SK-N-SH (cell line): ENCODE measurements around the gene PDCD6IP. TPM values are rescaled to one million over a fixed set of nuclear protein-coding genes. Genes with fewer than 3 reads are reported as not detected.

Experiments used
- CTCF ChIA-PET: fragments of 300-600, 350-600 bp; formaldehyde crosslinking; extraction: SDS; loops from one replicate; lab custom pipeline; 2021; lab: Yijun Ruan, JAX
- POLR2A ChIA-PET: fragments of 350-600 bp; sonication (Branson Sonifier 250); formaldehyde crosslinking; extraction: SDS; loops from one replicate; lab custom pipeline; 2020; ENCODE audit warnings: antibody characterized with exemption, inconsistent platforms; lab: Yijun Ruan, JAX
- DNase-seq: peaks from one replicate; pipeline ENCODE4 v3.0.0; 2012
- H2AFZ ChIP-seq: fragments of 200-600 bp; sonication (generic); 2 replicates; pipeline ENCODE4 v1.8.1; 2016; ENCODE audit warnings: antibody characterized with exemption, mild to moderate bottlenecking, low read depth
- H3F3A ChIP-seq: fragments of 200-600 bp; sonication (generic); replicated peaks from 2 replicates; pipeline ENCODE3; 2016; ENCODE audit warnings: antibody characterized with exemption, mild to moderate bottlenecking; ENCODE audit not compliant: insufficient read depth
- H3K27ac ChIP-seq, 2 experiments: fragments of 200-500 bp in 1 of 2; fragments of 200-600 bp in 1 of 2; sonication (Bioruptor generic) in 1 of 2; sonication (generic), shearing (Covaris generic) in 1 of 2; 2 replicates each; pipeline versions ENCODE4 v1.5.1 to v1.6.1; 2014 to 2016; ENCODE audit warnings: low read depth in 2 of 2, inconsistent platforms in 1 of 2, low read length in 1 of 2, mild to moderate bottlenecking in 1 of 2, mixed read lengths in 1 of 2
- H3K27me3 ChIP-seq: fragments of 200-600 bp; sonication (generic), shearing (Covaris generic); 2 replicates; pipeline ENCODE4 v1.6.1; 2016; ENCODE audit warnings: mixed run types; ENCODE audit not compliant: insufficient read depth
- H3K36me3 ChIP-seq, 2 experiments: fragments of 200-500 bp in 1 of 2; fragments of 200-600 bp in 1 of 2; sonication (Bioruptor generic) in 1 of 2; sonication (generic) in 1 of 2; replicated peaks in 1 of 2; 2 replicates each; pipeline versions ENCODE3 to v1.5.1; 2014 to 2016; ENCODE audit warnings: low read length in 1 of 2, mild to moderate bottlenecking in 1 of 2; ENCODE audit not compliant: insufficient read depth in 2 of 2, control insufficient read depth in 1 of 2
- H3K4me1 ChIP-seq, 2 experiments: fragments of 200-500 bp in 1 of 2; fragments of 200-600 bp in 1 of 2; sonication (Bioruptor generic) in 1 of 2; sonication (generic), shearing (Covaris generic) in 1 of 2; 2 replicates each; pipeline versions ENCODE4 v1.5.1 to v1.6.1; 2014 to 2016; ENCODE audit warnings: low read depth in 1 of 2, low read length in 1 of 2, mixed run types in 1 of 2; ENCODE audit not compliant: insufficient read depth in 2 of 2, control insufficient read depth in 1 of 2
- H3K4me2 ChIP-seq: fragments of 200-600 bp; sonication (generic), shearing (Covaris generic); 2 replicates; pipeline ENCODE4 v1.6.1; 2017; ENCODE audit warnings: mixed run types
- H3K4me3 ChIP-seq, 2 experiments: fragments of 200-500 bp in 1 of 2; fragments of 200-600 bp in 1 of 2; sonication (Bioruptor generic) in 1 of 2; sonication (generic), shearing (Covaris generic) in 1 of 2; 2 replicates each; pipeline versions ENCODE4 v1.5.1 to v1.8.1; 2014 to 2016; ENCODE audit warnings: low read depth in 2 of 2, inconsistent platforms in 1 of 2, low read length in 1 of 2, mild to moderate bottlenecking in 1 of 2, mixed read lengths in 1 of 2, moderate library complexity in 1 of 2
- H3K79me2 ChIP-seq: fragments of 200-600 bp; sonication (generic); 2 replicates; pipeline ENCODE4 v1.8.1; 2017; ENCODE audit warnings: mild to moderate bottlenecking; ENCODE audit not compliant: insufficient read depth
- H3K9ac ChIP-seq: fragments of 200-600 bp; sonication (generic); 2 replicates; pipeline ENCODE4 v1.6.1; 2017; ENCODE audit warnings: mixed run types
- H3K9me2 ChIP-seq: fragments of 200-600 bp; sonication (generic); 2 replicates; pipeline ENCODE4 v1.6.1; 2017; ENCODE audit warnings: mixed run types
- H3K9me3 ChIP-seq: fragments of 200-600 bp; sonication (generic); 2 replicates; pipeline ENCODE4 v1.6.1; 2017; ENCODE audit warnings: mixed run types, mild to moderate bottlenecking, moderate library complexity
- H4K20me1 ChIP-seq: fragments of 200-600 bp; sonication (generic); 2 replicates; pipeline ENCODE4 v1.6.1; 2017; ENCODE audit warnings: mild to moderate bottlenecking, mixed run types; ENCODE audit not compliant: insufficient read depth
- FOSL2 ChIP-seq: IDR thresholded peaks from 2 replicates; pipeline ENCODE4 v1.4.0; 2012; ENCODE audit warnings: low read depth, mild to moderate bottlenecking, moderate library complexity, borderline replicate concordance
- FOXJ3 ChIP-seq: sonication (generic); formaldehyde crosslinking; IDR thresholded peaks from 2 replicates; pipeline ENCODE4 v1.5.1; 2020; ENCODE audit warnings: mild to moderate bottlenecking, missing genetic modification reagents
- GATA2 ChIP-seq: sonication (generic); formaldehyde crosslinking; IDR thresholded peaks from 2 replicates; pipeline ENCODE4 v1.5.0; 2020; ENCODE audit warnings: mild to moderate bottlenecking, missing genetic modification reagents
- MEF2A ChIP-seq: IDR thresholded peaks from 2 replicates; pipeline ENCODE4 v1.4.0; 2012; ENCODE audit warnings: low read depth, borderline replicate concordance
- MXI1 ChIP-seq: IDR thresholded peaks from 2 replicates; pipeline ENCODE4 v1.6.1; 2012; ENCODE audit warnings: mild to moderate bottlenecking, low read depth, low read length, improper control_type of control experiment
- NFIC ChIP-seq: IDR thresholded peaks from 2 replicates; pipeline ENCODE4 v1.4.0; 2012; ENCODE audit warnings: borderline replicate concordance
- RCOR1 ChIP-seq: fragments of 150-350 bp; IDR thresholded peaks from 2 replicates; pipeline ENCODE4 v1.6.1; 2017; ENCODE audit warnings: antibody characterized with exemption, low read length
- RFX5 ChIP-seq: IDR thresholded peaks from 2 replicates; pipeline ENCODE4 v1.6.1; 2012; ENCODE audit warnings: mild to moderate bottlenecking, improper control_type of control experiment, low read length
- RXRA ChIP-seq: IDR thresholded peaks from 2 replicates; pipeline ENCODE4 v1.4.0; 2012; ENCODE audit warnings: low read depth, mild to moderate bottlenecking, borderline replicate concordance
- SMC3 ChIP-seq: IDR thresholded peaks from 2 replicates; pipeline ENCODE4 v1.6.1; 2012; ENCODE audit warnings: low read depth, low read length, improper control_type of control experiment
- TAF1 ChIP-seq: IDR thresholded peaks from 2 replicates; pipeline ENCODE4 v1.6.1; 2012; ENCODE audit warnings: low read depth, mild to moderate bottlenecking, low read length, moderate library complexity, borderline replicate concordance
- WGBS: methylation state at CpG from one replicate; pipeline ENCODE4 v1.1.6; 2017; ENCODE audit warnings: low lambda C conversion rate; 5-methylcytosine and 5-hydroxymethylcytosine counted together
- polyA plus RNA-seq, 3 experiments: library from polyadenylated mRNA; depleted of rRNA; stranded (reverse); fragments of >200 nt; gene quantifications; 2 replicates each; pipeline ENCODE4 v1.2.3, GENCODE V29; 2012
- TF ChIP-seq, protein P1 (sequence below): IDR thresholded peaks from 2 replicates; pipeline ENCODE4 v1.4.0; 2012; ENCODE audit warnings: low read depth

Gene PDCD6IP
- polyA plus RNA-seq, 1 of the 3 experiments (the other 2 are of a cell fraction): 49.1 TPM

DNA sequence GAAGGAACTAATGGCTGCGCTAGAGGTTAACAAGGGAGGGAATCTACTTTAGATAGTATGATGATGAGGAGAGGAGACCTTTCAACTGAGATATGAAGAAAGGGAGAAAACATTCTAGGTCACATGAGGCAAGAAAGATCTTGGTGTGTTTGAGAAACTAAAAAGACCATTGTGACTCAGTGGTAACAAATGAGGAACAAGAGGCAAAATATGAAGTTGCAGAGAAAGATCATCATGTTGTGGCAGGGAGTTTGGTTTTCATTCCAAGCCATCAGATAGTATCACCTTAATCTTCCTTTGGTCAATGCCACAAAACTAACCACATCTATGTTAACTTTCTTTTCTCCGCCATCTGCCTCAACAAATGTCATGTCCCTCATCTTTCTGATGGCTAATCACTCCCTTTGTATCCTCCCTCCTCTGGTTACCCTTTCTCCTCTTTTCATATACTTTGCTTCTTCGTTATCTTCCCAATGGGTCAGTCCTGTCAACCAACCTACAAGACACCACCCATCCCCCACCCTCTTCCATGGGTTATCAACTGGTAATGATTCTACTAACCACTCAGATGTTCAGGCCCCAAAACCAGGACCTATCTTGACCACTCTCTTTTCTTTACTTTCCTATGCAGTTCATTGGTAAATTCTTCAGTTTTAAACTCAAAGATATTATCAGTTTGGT is 2.4 kb upstream of the PDCD6IP start:
- no peaks in the 10 kb centered on the region for H3K9me3 ChIP-seq
- 96% methylated on average over 3 of the region's 3 CpGs for WGBS
- peaks cover 4 to 12% of the 10 kb centered on the region in 2 experiments; a peak in 3 of 4 replicates for H3K4me1 ChIP-seq
- H3K27ac ChIP-seq: no peak overlapping the region
- no peaks in the 10 kb centered on the region for H3K9me2 ChIP-seq
- peaks cover 4% of the 10 kb centered on the region for H3F3A ChIP-seq
- H4K20me1 ChIP-seq: peaks cover 10% of the 10 kb centered on the region
- TF ChIP-seq MEF2A (no peak), MXI1 (no peak), RCOR1 (no peak), FOSL2 (no peak), NFIC (no peak)
- peaks cover 2 to 16% of the 10 kb centered on the region in 2 experiments for H3K36me3 ChIP-seq
- no peak overlapping the region for H3K4me2 ChIP-seq
- H3K79me2 ChIP-seq: peaks cover 34% of the 10 kb centered on the region
- ChIA-PET CTCF (interaction anchor here (1.6 to 2.7 kb wide), 2 partner anchors 9 to 20 kb away, joined by 4 to 19 read pairs; no protein-coding TSS in a partner anchor), POLR2A (no interaction called here)
- no peaks in the 10 kb centered on the region for H3K27me3 ChIP-seq
- H3K4me3 ChIP-seq: no peak overlapping the region
- DNase-seq: no peak
- no peak overlapping the region for H3K9ac ChIP-seq
- H2AFZ ChIP-seq: no peak overlapping the region

GRCh38 chr3:33798113-33798417 is 365 bp upstream of the PDCD6IP start:
- Histone ChIP-seq H3K9me2 (no peaks in the 10 kb centered on the region), H4K20me1 (peaks cover 10% of the 10 kb centered on the region), H3F3A (peaks cover 8% of the 10 kb centered on the region), H3K27ac (peak overlapping the region; percentile 95), H3K4me1 (peaks cover 6 to 15% of the 10 kb centered on the region in 2 experiments; a peak in 3 of 4 replicates), H3K36me3 (peaks cover 6 to 33% of the 10 kb centered on the region in 2 experiments), H3K27me3 (no peaks in the 10 kb centered on the region), H2AFZ (peak overlapping the region; percentile 98), H3K4me3 (peak overlapping the region; percentile 96 to 99), H3K4me2 (peak overlapping the region; percentile 88), H3K79me2 (peaks cover 55% of the 10 kb centered on the region), H3K9me3 (no peaks in the 10 kb centered on the region), H3K9ac (peak overlapping the region; percentile 92)
- WGBS: 0% methylated on average over 9 of the region's 9 CpGs
- no peak for DNase-seq
- POLR2A ChIA-PET: interaction anchor here (0.7 to 1.3 kb wide), 2 partner anchors 26 to 153 kb away, joined by 4 read pairs; no protein-coding TSS in a partner anchor
- CTCF ChIA-PET: interaction anchor here (1.1 to 5.2 kb wide), 4 partner anchors 10 to 22 kb away, joined by 4 to 26 read pairs (median 6); no protein-coding TSS in a partner anchor
- TF ChIP-seq, protein P1, sequence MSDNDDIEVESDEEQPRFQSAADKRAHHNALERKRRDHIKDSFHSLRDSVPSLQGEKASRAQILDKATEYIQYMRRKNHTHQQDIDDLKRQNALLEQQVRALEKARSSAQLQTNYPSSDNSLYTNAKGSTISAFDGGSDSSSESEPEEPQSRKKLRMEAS: no peak
- no peak for TF ChIP-seq RXRA
- no peak for TF ChIP-seq TAF1
- TF ChIP-seq GATA2 (CRISPR knock-in tag): no peak
- TF ChIP-seq RFX5: no peak
- no peak for TF ChIP-seq RCOR1

DNA sequence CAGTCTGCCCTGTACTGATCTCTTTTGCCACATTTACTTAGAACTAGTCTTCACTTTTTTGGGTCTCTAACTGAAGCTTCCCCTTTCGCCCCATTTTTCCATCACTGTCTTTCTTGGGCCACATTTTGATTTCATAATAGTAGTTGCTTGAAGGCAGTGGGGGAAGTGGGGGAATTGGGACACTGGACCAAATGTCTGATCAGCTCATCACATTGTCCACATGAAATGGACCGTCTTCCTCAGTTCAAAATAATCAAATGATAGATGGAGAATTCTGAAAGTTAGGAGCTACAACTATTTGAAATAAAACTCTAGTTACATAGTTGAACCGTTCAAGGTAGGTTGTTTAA is 747 bp downstream of the PDCD6IP start:
- DNase-seq: no peak
- WGBS: 9% methylated on average over 3 of the region's 3 CpGs
- peak overlapping the region; percentile 88 for H3K4me2 ChIP-seq
- CTCF ChIA-PET: interaction anchor here (1.1 to 5.2 kb wide), 5 partner anchors 12 to 426 kb away, joined by 3 to 26 read pairs (median 4); no protein-coding TSS in a partner anchor
- no peaks in the 10 kb centered on the region for H3K9me2 ChIP-seq
- peaks cover 18 to 44% of the 10 kb centered on the region in 2 experiments for H3K36me3 ChIP-seq
- TF ChIP-seq TAF1 (no peak), FOXJ3 (CRISPR knock-in tag) (no peak), SMC3 (no peak), FOSL2 (0 out of 2 replicates have a peak, but pooled peaks have one; percentile 0)
- H3K4me1 ChIP-seq: peaks cover 6 to 15% of the 10 kb centered on the region in 2 experiments; a peak in 3 of 4 replicates
- peak overlapping the region; percentile 95 for H3K27ac ChIP-seq
- peaks cover 10% of the 10 kb centered on the region for H4K20me1 ChIP-seq
- H3K9ac ChIP-seq: peak overlapping the region; percentile 92
- POLR2A ChIA-PET: interaction anchor here (0.5 to 1.5 kb wide), 4 partner anchors 12 to 154 kb away, joined by 3 to 4 read pairs (median 4); no protein-coding TSS in a partner anchor
- peaks cover 9% of the 10 kb centered on the region for H3F3A ChIP-seq
- H3K4me3 ChIP-seq: peak overlapping the region; percentile 96 to 99
- H2AFZ ChIP-seq: peak overlapping the region; percentile 98
- peaks cover 66% of the 10 kb centered on the region for H3K79me2 ChIP-seq
- no peaks in the 10 kb centered on the region for H3K27me3 ChIP-seq
- no peaks in the 10 kb centered on the region; the same call in 1 of the 2 replicates for H3K9me3 ChIP-seq
